CD14-positive monocyte (primary cell): ENCODE measurements around the gene HACL1. TPM values are rescaled to one million over a fixed set of nuclear protein-coding genes. Genes with fewer than 3 reads are reported as not detected.

Experiments
- DNase-seq, 3 donors: peaks; one replicate each; pipeline ENCODE4 v3.0.0-alpha.2; 2011 to 2022
- H2AFZ ChIP-seq: 2 replicates; pipeline ENCODE4 v1.6.0; 2012; ENCODE audit warnings: mild to moderate bottlenecking, low read depth, low read length, inconsistent platforms; ENCODE audit not compliant: insufficient read depth, poor library complexity, severe bottlenecking
- H3K27ac ChIP-seq, 2 donors: 1 replicate in 1 of 2; 2 replicates in 1 of 2; pipeline ENCODE4 v1.5.1; 2012 to 2013; ENCODE audit warnings: low read length in 2 of 2, control low read depth in 1 of 2, inconsistent platforms in 1 of 2, low read depth in 1 of 2, mild to moderate bottlenecking in 1 of 2
- H3K27me3 ChIP-seq, 2 donors: one replicate each; pipeline versions ENCODE4 v1.6.0 to v1.6.1; 2011 to 2013; ENCODE audit warnings: low read length in 2 of 2; ENCODE audit not compliant: control insufficient read depth in 2 of 2, insufficient read depth in 2 of 2
- H3K36me3 ChIP-seq, 2 donors: replicated peaks in 1 of 2; 1 replicate in 1 of 2; 2 replicates in 1 of 2; pipeline versions ENCODE4 v1.5.1 to v1.6.1; 2012 to 2013; ENCODE audit warnings: low read length in 2 of 2, control low read depth in 1 of 2, inconsistent platforms in 1 of 2, mild to moderate bottlenecking in 1 of 2; ENCODE audit not compliant: insufficient read depth in 2 of 2, control insufficient read depth in 1 of 2
- H3K4me1 ChIP-seq, 2 donors: 1 replicate in 1 of 2; 2 replicates in 1 of 2; pipeline versions ENCODE4 v1.5.1 to v1.6.1; 2012 to 2013; ENCODE audit warnings: low read length in 2 of 2, control low read depth in 1 of 2, inconsistent platforms in 1 of 2, mild to moderate bottlenecking in 1 of 2, moderate library complexity in 1 of 2; ENCODE audit not compliant: insufficient read depth in 2 of 2, control insufficient read depth in 1 of 2
- H3K4me2 ChIP-seq: replicated peaks from 2 replicates; pipeline ENCODE3; 2012; ENCODE audit warnings: low read length, moderate library complexity, mild to moderate bottlenecking; ENCODE audit not compliant: poor library complexity, severe bottlenecking; ENCODE audit errors: extremely low read depth
- H3K4me3 ChIP-seq, 3 experiments: fragments of 200-600 bp in 1 of 3; sonication (generic) in 1 of 3; replicated peaks in 1 of 3; 1 replicate in 2 of 3; 2 replicates in 1 of 3; pipeline ENCODE4 v1.5.1; 2011 to 2013; ENCODE audit warnings: low read length in 3 of 3, mild to moderate bottlenecking in 3 of 3, control low read depth in 2 of 3, low read depth in 2 of 3, inconsistent platforms in 1 of 3, moderate library complexity in 1 of 3
- H3K79me2 ChIP-seq: 2 replicates; pipeline ENCODE4 v1.6.0; 2012; ENCODE audit warnings: mild to moderate bottlenecking, control low read depth, inconsistent platforms, low read length, moderate library complexity; ENCODE audit not compliant: insufficient read depth
- H3K9ac ChIP-seq: 2 replicates; pipeline ENCODE4 v1.6.0; 2017; ENCODE audit warnings: low read length, mild to moderate bottlenecking; ENCODE audit not compliant: insufficient read depth, poor library complexity, severe bottlenecking
- H3K9me3 ChIP-seq, 2 donors: replicated peaks in 1 of 2; 1 replicate in 1 of 2; 2 replicates in 1 of 2; pipeline versions ENCODE4 v1.5.1 to v1.6.1; 2012 to 2013; ENCODE audit warnings: low read length in 2 of 2, control low read depth in 1 of 2; ENCODE audit not compliant: control insufficient read depth in 1 of 2, insufficient read depth in 1 of 2
- H4K20me1 ChIP-seq: 2 replicates; pipeline ENCODE4 v1.6.0; 2012; ENCODE audit warnings: mild to moderate bottlenecking, low read length, control low read depth, moderate library complexity; ENCODE audit not compliant: insufficient read depth
- H3K27ac Mint-ChIP-seq, 7 donors: one replicate each; pipeline ENCODE4 v1.8.0; 2020; ENCODE audit warnings: mild to moderate bottlenecking in 7 of 7, mixed read lengths in 7 of 7, moderate library complexity in 6 of 7, inconsistent platforms in 2 of 7
- H3K27me3 Mint-ChIP-seq, 3 donors: one replicate each; pipeline ENCODE4 v1.8.0; 2021 to 2022; ENCODE audit warnings: low read depth in 3 of 3, mild to moderate bottlenecking in 3 of 3, mixed read lengths in 3 of 3, moderate library complexity in 3 of 3, inconsistent platforms in 1 of 3
- H3K36me3 Mint-ChIP-seq, 2 donors: one replicate each; pipeline ENCODE4 v1.8.0; 2020; ENCODE audit warnings: mixed read lengths in 2 of 2, inconsistent platforms in 1 of 2, mild to moderate bottlenecking in 1 of 2
- H3K4me1 Mint-ChIP-seq: one replicate; pipeline ENCODE4 v1.8.0; 2020; ENCODE audit warnings: mild to moderate bottlenecking, mixed read lengths
- H3K4me3 Mint-ChIP-seq, 2 donors: one replicate each; pipeline ENCODE4 v1.8.0; 2020; ENCODE audit warnings: mild to moderate bottlenecking in 2 of 2, mixed read lengths in 2 of 2, moderate library complexity in 1 of 2
- H3K9me3 Mint-ChIP-seq, 7 donors: one replicate each; pipeline ENCODE4 v1.8.0; 2020 to 2022; ENCODE audit warnings: mixed read lengths in 7 of 7, mild to moderate bottlenecking in 6 of 7, moderate library complexity in 6 of 7, inconsistent platforms in 2 of 7
- WGBS: methylation state at CpG from one replicate; pipeline ENCODE4 v1.1.5; 2013; ENCODE audit warnings: missing lambda C conversion rate; ENCODE audit not compliant: insufficient coverage; 5-methylcytosine and 5-hydroxymethylcytosine counted together
- intact Hi-C, 2 donors: fragments of 100-400 bp; cut with micrococcal nuclease; formaldehyde crosslinking; loops; one replicate each; pipeline versions ENCODE4 v1.15.0 to v1.15.1; 2023
- polyA plus RNA-seq, 3 donors: library from polyadenylated mRNA; depleted of rRNA in 1 of 3; unstranded in 2 of 3; stranded (reverse) in 1 of 3; fragments of 300-500 nt in 2 of 3; fragments of >200 nt in 1 of 3; fragmentation: Illumina TruSeq in 2 of 3; gene quantifications; 1 replicate in 2 of 3; 2 replicates in 1 of 3; pipeline ENCODE4 v1.2.3, GENCODE V29; 2012 to 2021
- TF ChIP-seq, protein P1 (sequence below): fragments of 200-600 bp; IDR thresholded peaks from one replicate; pipeline ENCODE4 v1.8.0; 2022; ENCODE audit warnings: antibody characterized with exemption, mild to moderate bottlenecking

Gene HACL1
- polyA plus RNA-seq, 3 donors, result 12.3 to 27.2 (median 22.3) TPM

DNA sequence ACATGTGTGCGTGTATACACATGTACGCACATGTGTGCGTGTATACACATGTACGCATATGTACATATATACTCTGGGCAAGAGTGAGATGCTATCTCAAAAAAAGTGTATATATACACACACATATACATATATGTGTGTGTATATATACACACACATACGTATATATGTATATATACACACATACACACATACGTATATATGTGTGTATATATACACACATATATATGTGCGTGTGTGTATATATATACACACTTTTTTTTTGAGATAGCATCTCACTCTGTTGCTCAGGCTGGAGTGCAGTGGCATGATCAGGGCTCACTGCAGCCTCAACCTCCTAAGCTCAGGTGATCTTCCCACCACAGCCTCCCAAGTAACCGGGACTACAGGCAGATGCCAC, 8.4 kb downstream of the HACL1 start:
- H3K4me1 ChIP-seq, result no peaks in the 10 kb centered on the region

DNA sequence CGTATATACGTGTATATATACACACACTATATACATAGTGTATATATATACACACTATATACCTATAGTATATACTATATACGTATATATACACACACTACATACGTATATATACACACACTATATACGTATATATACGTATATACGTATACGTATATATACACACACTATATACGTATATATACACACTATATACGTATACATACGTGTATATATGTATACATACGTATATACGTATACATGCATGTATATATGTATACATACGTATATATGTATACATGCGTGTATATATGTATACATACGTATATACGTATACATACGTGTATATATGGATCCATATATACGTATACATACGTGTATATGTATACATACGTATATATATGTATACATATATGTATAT, 9.4 kb downstream of the HACL1 start:
- Histone ChIP-seq H3K9me3 (no peaks in the 10 kb centered on the region), H2AFZ (no peak overlapping the region), H3K4me1 (no peaks in the 10 kb centered on the region), H3K27ac (no peak overlapping the region), H4K20me1 (no peaks in the 10 kb centered on the region), H3K9ac (no peak overlapping the region), H3K4me3 (no peak overlapping the region), H3K36me3 (peaks cover 37 to 44% of the 10 kb centered on the region in 2 donors), H3K79me2 (no peaks in the 10 kb centered on the region), H3K4me2 (no peak overlapping the region), H3K27me3 (no peaks in the 10 kb centered on the region)
- no peak overlapping the region for H3K4me3 Mint-ChIP-seq
- H3K27ac Mint-ChIP-seq, result no peak overlapping the region
- intact Hi-C loops, result no loop called here
- no peaks in the 10 kb centered on the region for H3K4me1 Mint-ChIP-seq
- no peaks in the 10 kb centered on the region for H3K27me3 Mint-ChIP-seq
- no peaks in the 10 kb centered on the region for H3K9me3 Mint-ChIP-seq
- no CpG with 5 or more reads among the region's 21 CpGs for WGBS
- TF ChIP-seq, protein P1, sequence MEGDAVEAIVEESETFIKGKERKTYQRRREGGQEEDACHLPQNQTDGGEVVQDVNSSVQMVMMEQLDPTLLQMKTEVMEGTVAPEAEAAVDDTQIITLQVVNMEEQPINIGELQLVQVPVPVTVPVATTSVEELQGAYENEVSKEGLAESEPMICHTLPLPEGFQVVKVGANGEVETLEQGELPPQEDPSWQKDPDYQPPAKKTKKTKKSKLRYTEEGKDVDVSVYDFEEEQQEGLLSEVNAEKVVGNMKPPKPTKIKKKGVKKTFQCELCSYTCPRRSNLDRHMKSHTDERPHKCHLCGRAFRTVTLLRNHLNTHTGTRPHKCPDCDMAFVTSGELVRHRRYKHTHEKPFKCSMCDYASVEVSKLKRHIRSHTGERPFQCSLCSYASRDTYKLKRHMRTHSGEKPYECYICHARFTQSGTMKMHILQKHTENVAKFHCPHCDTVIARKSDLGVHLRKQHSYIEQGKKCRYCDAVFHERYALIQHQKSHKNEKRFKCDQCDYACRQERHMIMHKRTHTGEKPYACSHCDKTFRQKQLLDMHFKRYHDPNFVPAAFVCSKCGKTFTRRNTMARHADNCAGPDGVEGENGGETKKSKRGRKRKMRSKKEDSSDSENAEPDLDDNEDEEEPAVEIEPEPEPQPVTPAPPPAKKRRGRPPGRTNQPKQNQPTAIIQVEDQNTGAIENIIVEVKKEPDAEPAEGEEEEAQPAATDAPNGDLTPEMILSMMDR, result no peak
- DNase-seq, result no peak
- H3K36me3 Mint-ChIP-seq, result peaks cover 27 to 44% of the 10 kb centered on the region in 2 donors

More for the DNA sequence above, 8.4 kb downstream of the HACL1 start:
- Histone ChIP-seq H3K27me3 (no peaks in the 10 kb centered on the region), H3K27ac (no peak overlapping the region), H3K9me3 (no peaks in the 10 kb centered on the region), H4K20me1 (no peaks in the 10 kb centered on the region), H3K9ac (no peak overlapping the region), H3K4me3 (no peak overlapping the region), H3K36me3 (peaks cover 41 to 51% of the 10 kb centered on the region in 2 donors), H3K79me2 (no peaks in the 10 kb centered on the region), H3K4me2 (no peak overlapping the region), H2AFZ (no peak overlapping the region)
- H3K4me3 Mint-ChIP-seq, result no peak overlapping the region
- peaks cover 37 to 54% of the 10 kb centered on the region in 2 donors for H3K36me3 Mint-ChIP-seq
- intact Hi-C loops, result no loop called here
- H3K27ac Mint-ChIP-seq, result no peak overlapping the region
- H3K27me3 Mint-ChIP-seq, result no peaks in the 10 kb centered on the region
- TF ChIP-seq, protein P1, result no peak
- no CpG with 5 or more reads among the region's 8 CpGs for WGBS
- no peak for DNase-seq
- H3K9me3 Mint-ChIP-seq, result no peaks in the 10 kb centered on the region
- H3K4me1 Mint-ChIP-seq, result no peaks in the 10 kb centered on the region
